Activated naive CD4-positive, alpha-beta T cell treated with anti-CD3 and anti-CD28 coated beads, Interleukin-2, amount 50 U/mL, for 16 hours (primary cell): ENCODE results near the gene ATG7.
"Not testable (repeated sequence)": the region's sequence is repeated elsewhere in the genome, so short reads cannot be mapped to it uniquely, and the experiment has no call there.

Source experiments
- DNase-seq: peaks from one replicate; pipeline ENCODE4 v3.0.0-alpha.2; 2020

The ATG7 gene

DNA sequence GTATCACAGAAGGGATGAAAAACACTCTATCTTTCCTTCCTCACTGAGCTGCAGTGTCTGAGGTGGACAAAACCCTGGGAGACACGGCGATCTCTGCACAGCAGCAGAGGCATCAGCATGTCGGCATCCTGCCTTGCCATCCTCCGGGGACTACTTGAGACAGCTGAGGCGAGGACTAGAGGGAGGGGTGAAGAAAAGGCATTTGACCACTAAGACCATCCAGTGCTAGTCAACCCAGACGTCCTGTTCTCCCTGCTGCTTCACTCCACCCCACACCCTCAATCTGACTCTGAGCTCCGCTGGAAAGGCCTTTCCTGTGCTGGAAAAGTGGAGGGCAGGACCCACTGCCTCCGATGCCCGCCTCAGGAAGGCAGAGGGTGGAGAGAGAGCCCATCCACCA, 304.3 kb downstream of the ATG7 start:
- DNase-seq = no peak

DNA sequence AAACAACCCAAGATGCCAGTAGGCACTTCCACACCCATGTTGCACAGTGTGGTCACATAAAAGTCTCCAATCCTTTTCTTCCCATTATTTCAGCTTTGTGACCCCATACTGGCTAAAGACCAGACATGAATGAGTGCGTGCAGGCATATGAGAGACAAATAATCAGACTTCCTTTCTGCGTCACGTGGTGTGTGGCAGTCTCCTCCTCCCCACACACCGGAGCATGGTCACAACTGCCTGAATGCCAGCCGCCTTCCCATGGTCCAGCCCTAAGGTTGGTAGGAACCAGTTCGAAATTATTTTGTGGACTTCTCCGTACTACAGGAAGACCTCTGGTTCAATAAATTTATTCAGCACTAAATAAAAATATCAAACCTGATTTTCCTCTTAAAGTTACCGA, 306.0 kb downstream of the ATG7 start:
- no peak for DNase-seq

DNA sequence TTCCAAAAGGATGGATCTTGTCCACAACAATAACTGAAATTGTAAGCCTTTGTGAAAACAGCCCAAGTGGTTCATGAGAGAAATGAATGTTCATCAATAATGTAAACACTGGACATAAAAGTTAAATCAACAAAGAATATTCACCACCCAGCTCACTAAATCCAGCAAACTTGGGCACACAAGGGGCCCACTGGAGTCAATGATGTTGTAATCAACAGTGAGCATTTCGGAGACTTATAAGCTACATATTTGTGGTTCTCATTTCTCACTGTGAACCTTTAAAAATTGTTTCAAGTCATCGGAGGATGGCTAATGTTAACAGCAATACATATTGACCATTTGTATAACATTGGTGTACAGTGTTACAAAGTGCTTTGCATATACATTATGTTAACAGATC, 308.4 kb downstream of the ATG7 start:
- no peak for DNase-seq

- no peak for DNase-seq
Observed at GRCh38 chr3:11581237-11582190, 309.3 kb downstream of the ATG7 start.

GRCh38 chr3:11582191-11582968, 310.2 kb downstream of the ATG7 start:
- no peak for DNase-seq

- DNase-seq = no peak
Observed at GRCh38 chr3:11583235-11583634, 311.0 kb downstream of the ATG7 start.

DNA sequence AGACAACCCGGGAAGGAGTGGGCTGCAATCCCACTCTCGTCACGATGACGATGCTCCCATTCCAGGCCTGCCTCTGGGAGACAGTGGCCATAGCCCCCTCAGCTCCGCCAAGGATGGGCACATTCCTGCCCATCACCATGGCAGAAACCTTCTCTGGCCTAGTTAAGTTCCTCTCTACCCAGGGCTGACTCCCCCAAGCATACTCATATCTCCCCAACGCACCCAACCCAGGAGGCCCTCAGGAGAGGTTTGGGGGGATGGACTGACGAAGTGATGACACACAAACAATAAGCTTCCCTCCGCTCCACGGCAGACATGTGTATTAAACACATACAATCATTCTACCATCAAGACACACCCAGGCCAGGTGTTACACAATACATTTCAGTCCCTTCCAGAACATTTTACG, 311.4 kb downstream of the ATG7 start:
- no peak for DNase-seq

DNA sequence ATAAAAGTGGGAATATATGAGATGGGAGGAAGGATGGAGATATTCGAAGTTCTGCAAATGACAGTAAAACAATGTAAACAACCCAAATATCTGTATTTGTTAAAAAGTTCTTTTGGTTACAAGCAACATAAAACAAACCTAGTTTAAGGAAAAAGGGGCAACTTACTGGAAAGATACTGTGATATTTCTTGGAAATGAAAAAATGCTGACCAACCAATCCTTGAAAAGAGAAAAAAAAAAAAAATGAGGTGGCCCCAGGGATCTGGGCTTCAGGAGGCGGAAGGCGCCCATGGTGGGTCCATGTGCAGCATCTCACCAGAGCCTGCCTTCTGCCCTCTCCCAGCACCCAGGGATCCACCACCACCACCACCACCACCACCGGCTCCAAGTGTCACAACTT, 312.4 kb downstream of the ATG7 start:
- no peak for DNase-seq

DNA sequence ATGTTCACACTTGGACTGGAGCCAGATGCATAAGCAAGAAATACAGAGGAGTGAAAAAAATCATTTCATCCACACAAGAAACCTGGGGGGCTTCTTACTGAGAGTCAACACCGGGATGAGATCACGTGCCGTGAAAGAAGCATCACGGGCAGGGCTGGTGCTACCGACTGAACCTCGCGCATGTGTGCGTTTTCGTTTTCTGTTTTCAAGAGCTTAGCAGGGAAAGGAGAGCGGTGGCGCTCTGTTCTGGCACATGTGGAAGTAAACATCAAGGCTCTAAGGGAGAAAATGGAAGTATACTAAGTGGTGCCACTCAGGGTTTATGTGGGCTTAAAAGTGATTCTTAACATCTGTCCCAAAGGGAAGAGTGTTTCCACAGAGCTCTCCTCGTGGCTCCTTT, 315.6 kb downstream of the ATG7 start:
- DNase-seq = no peak

DNA sequence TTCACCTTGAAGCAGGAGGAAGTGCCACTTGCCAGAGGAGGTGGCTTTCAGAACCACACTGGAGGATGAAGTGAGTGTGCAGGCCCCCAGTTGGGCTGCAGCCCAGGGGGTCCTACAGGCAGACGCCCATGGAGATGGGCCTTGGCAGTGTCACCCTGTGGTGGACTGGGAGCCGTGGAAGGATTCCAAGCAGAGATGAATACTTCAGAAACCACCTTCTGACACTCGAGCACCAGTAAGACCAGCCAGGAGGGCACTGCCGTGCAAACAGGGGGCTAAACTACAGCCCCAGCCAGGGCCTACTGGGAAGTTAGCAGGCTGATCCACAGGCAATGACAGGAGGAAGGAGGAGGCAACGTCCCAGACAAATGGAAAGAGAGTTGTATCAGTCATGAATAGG, 316.1 kb downstream of the ATG7 start:
- no peak for DNase-seq

DNA sequence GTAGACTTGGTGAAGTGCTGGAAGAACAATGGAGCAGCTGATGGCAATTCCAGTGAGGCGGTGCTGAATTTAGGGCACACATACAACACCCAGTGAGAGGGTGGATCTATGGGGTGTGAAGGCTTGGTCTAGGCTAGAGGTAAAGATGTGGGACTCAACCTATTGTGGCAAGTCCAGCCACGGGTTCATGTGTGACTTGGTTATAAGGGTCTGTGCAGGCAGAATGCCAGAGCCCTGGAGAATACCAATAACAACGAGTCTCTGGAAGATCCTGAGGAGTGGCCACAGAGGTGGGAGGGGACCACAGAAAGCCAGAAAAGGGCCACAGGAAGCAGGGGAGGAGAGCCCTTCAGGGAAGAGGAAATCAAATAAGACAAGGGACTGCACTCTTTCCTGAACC, 316.6 kb downstream of the ATG7 start:
- no peak for DNase-seq

GRCh38 chr3:11589706-11590105, 317.5 kb downstream of the ATG7 start:
- no peak for DNase-seq

DNA sequence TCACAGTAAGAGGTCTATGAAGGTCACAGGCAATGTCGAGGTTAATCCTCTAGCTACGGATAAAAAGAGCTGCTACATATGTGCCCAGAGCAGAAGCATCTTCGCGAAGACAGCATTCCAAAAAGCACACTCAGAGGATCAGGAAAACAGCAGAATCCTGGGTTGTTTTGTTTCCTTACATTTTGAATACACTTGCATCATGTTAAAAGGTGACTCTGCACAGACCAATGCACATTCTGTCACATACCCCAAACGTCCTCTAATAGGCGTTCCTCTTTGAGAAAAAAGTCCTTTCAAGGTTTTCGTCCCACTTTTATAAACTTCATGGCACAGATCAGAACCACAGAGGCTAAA, 318.8 kb downstream of the ATG7 start:
- no peak for DNase-seq

DNA sequence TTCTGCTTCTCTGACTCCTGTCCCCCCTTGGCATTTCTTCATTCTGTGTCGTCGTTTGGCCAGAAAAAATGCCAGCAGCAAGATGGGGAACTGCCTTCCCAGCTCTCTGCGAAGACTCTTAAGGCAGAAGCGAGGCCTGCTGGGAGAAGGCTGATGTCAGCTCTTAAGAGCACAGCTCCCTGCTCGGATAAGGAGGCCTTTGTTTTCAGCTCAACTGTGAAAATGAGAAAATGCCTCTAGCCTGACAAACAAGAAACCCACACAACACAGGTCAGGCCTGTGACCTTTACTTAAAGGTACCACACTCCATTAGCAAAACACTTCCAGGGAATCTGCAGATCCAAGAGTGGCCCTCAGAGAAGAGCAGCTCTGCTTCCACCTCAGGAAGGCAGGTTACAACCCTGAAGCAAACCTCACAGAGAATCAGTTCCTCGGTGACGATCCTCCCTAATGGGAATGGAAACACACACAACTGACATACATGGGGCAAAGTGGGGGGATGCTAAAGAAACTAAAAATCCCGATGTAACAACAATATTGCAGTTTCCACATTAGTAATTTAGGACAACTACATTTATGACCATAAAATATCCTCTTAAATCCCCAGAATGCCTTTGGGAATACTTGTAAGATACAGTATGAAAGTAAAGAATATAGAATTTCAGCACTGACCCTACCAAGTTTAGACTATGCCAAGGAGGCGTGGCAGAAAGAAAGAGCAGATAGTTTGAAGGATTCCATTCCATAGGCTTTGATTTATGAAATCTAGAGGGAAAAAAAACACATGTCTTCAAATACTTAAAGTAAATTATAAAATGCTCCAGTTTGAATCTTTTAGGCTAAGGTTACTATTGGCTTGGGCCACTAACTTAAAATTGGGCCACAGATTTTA, 319.4 kb downstream of the ATG7 start:
- no peak for DNase-seq

GRCh38 chr3:11592445-11593298, 320.5 kb downstream of the ATG7 start:
- no peak for DNase-seq

GRCh38 chr3:11593318-11594034, 321.3 kb downstream of the ATG7 start:
- no peak for DNase-seq

- not testable (repeated sequence) for DNase-seq
Observed at GRCh38 chr3:11595024-11595423, 322.8 kb downstream of the ATG7 start.

DNA sequence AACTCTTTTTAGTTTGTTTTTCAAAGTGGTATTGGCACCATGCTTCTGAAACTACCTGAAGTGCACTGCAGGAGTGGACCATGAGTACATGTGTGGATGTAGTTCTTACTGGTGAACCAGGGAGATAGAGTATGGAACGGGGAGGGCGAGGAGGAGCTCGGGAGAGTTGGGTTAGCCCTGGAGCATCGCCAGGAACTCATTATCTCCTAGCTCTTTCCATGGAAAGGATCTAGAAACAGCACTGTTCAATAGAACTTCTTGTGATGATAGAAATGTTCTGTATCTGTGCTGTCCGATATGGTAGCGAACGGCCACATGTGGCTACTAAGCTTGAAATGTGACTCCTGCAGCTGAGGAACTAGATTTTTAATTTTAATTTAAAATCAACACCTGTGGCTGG, 324.2 kb downstream of the ATG7 start:
- DNase-seq = no peak

DNA sequence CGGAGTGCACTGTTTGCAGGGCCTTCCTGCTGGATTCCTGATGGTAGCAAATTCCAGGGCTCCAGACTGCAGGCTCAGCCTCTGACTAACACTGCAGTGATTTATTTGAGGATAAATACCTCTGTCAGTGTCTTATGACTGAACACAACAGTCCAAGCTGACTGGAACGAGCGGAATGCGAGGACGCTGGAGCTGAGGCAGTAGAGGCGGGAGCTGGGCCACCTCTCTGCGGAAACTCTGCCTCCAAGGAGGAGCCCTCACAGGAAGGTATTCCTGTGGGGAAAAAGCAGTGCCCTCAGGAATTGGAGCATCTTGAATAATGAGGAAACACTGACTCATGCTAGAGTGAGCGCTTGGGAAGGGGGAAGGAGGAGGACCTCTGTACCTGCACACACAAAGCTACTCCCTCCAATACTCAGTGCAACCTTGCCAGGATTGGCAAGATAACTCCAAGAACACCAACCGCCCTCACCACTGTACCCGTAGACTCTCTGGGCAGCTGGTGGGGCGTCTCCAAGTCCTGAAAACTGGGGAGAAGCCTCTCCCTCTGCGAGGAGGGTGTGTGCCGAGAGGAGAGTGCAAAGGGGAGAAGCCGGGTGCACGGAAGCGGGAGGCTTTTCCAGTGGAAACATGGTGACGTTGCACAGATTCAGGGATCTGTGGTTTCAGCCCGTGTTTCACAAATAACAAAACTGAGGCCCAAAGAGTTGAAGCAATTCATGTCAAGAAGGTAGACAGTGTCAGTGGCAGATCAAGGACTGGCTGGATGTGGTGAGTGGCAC, 328.5 kb downstream of the ATG7 start:
- no peak for DNase-seq

DNA sequence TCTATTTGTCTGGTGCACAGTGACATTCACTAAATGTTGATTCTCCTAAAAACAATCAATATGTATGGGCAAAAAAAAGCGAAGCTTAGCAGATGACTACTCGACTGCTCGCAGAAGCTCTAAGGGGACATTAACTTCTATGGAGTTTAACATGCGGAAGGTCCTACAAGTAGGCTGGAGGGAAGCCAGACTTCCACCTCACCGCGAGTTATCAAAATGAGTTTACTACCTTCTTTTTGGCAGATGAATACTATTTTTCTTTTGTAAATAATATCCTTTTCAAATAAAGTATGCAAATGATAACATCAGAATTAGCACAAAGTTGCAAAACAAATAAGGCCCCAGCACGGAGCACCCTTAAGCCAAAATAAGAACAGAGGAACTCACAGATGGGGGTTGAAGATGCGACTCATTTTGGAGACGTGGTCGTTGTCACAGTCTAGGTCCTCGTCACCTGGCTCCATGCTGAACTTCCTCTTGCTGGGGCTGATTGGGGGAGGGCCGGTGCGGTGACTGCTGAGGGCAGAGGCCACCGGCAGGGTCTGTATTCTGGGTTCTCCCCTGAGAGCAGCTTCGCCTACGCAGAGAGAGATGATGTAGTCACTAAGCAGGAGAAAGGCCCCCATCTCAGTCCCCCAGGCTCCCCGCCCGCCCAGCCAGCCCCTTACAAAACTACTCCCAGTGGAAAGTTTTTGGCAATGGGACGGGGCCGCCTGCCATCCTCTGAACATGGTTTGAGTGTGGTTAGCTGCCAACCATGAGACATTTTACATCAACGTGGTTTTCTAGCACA, 329.4 kb downstream of the ATG7 start:
- no peak for DNase-seq
